HS-5 (cell line): ENCODE measurements around the gene DDX43.
"Not testable (repeated sequence)": the region's sequence is repeated elsewhere in the genome, so short reads cannot be mapped to it uniquely, and the experiment has no call there.

Experiments
- DNase-seq: peaks from one replicate; pipeline ENCODE4 v3.0.0-alpha.2; 2012; ENCODE audit warnings: low read depth

DDX43 gene

DNA sequence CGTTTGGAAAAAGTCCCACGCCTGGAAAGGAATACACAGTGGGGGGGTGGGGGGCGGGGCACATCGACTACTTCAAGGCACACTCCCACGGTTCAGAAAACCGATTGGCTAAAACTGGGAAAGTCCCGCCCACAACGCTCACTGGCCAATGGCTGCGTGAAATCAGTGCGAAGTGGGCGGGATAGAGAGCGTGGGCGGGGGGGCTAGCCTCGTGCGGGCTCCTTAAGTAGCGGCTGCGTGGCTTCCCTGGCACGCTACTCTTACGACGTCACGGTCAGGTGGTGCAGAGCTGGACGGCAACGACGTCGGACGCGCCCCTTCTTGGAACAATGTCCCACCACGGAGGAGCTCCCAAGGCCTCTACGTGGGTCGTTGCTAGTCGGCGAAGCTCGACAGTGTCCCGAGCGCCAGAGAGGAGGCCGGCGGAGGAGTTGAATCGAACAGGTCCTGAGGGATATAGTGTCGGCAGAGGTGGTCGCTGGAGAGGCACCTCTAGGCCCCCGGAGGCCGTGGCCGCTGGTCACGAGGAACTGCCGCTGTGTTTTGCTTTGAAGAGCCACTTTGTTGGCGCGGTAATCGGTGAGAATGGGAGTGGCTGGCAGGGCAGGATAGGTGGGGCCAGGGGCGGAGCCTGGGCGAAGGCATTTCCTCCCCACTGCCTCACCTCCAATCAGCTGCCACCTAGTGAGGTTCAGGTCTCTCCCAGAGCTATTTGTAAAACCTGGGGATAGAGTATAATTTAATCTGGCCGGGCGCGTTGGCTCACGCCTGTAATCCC, at the start of gene DDX43:
TSS of gene DDX43 (plus strand) at position 252 of the 778 bp plus-strand sequence. CDS start at position 330, 78 bp downstream.
- no peak for DNase-seq

DNA sequence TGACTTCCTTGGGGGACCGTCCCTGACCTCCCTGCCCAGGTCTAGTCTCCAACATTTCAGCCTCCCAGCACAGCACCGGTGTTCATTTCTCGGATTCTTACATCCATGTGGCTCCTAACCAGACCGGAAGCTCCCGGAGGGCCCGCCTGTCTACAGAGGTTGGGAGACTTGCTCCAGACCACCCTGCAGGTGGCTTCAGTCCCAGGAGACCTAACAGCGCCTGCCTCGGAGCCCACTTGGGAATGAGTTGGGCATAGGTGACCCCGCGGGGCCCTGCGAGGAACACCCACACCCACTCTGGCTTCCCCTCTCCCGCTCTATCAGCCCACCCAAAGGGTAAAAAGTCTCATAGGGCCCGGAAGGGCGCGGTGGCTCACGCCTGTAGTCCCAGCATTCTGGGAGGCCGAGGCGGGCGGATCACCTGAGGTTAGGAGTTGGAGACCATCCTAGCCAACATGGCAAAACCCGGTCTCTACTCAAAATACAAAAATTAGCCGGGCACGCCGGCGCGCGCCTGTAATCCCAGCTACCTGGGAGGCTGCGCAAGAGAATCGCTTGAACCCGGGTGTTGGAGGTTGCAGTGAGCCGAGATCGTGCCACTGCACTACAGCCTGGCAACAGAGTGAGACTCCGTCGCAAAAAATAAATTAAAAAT, 46.0 kb upstream of the DDX43 start:
- DNase-seq = no peak

DNA sequence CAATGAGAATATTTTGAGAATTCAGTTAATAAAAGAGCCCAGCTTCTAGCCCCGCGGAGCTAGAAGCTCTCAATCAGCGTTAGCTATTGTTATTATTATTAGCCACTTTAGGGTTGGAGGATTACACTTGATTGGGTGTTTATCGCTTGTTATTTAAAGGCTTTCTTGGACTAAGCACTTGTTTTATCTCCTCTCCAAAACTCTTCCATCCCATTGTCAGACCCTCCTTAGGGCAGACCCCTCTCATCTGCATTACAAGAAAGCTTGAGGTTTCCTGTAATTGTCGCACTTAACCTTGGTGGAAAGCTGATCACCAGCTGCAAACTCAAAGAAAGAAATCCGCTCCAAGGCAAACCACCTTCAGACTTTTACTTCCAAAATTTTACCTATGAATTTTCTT, 45.3 kb upstream of the DDX43 start:
- DNase-seq = no peak

GRCh38 chr6:73353636-73354593, 40.7 kb upstream of the DDX43 start, which contains the start of gene DPPA5:
Gene DPPA5, minus strand, starts transcription at chr6:73354276. Its CDS starts 51 bp downstream, at chr6:73354225.
- no peak for DNase-seq

- no peak for DNase-seq
These were observed 32.3 kb upstream of the DDX43 start, which contains the start of gene KHDC3L for GRCh38 chr6:73362358-73362757. Gene KHDC3L, plus strand, starts transcription at chr6:73362658. Its CDS starts 72 bp downstream, at chr6:73362730.

DNA sequence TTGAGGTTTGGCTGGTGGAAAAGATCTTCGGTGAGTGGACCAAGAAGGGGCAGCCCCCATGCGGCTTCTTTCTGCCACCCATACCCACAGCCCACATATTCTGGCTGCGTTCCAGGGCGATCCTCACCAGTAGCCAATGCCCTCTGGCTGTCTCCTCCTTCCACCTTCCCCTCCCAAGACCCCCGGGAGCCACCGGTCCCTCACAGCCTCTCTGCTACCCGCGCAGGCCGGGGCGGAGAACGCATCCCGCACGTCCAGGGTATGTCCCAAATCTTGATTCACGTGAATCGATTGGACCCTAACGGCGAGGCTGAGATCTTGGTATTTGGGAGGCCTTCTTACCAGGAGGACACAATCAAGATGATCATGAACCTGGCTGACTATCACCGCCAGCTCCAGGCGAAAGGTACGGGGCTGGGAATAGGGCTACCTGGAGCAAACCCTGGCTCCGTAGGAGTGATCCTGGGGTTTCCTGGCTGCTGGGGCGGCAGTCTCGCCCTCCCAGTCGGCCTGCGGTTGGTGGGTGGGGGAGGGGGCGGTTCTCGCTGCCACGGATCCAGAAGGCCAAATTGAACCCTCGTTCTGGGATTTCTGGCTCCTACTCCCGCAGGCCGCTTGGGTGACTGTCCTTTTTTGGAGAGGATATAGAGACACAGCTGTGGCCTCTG, 31.6 kb upstream of the DDX43 start:
- DNase-seq = no peak

DNA sequence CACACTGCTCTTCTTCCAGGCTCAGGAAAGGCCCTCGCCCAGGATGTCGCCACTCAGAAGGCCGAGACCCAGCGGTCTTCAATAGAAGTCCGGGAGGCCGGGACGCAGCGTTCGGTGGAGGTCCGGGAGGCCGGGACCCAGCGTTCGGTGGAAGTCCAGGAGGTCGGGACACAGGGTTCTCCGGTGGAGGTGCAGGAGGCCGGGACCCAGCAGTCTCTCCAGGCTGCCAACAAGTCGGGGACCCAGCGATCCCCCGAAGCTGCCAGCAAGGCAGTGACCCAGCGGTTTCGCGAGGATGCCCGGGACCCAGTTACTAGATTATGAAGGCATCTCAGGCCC, 31.1 kb upstream of the DDX43 start:
- no peak for DNase-seq

- no peak for DNase-seq
These were observed 30.5 kb upstream of the DDX43 start for GRCh38 chr6:73364121-73364520.

- no peak for DNase-seq
These were observed 30.1 kb upstream of the DDX43 start for GRCh38 chr6:73364549-73364948.

- DNase-seq = no peak
These were observed 26.8 kb upstream of the DDX43 start for GRCh38 chr6:73367761-73368355.

DNA sequence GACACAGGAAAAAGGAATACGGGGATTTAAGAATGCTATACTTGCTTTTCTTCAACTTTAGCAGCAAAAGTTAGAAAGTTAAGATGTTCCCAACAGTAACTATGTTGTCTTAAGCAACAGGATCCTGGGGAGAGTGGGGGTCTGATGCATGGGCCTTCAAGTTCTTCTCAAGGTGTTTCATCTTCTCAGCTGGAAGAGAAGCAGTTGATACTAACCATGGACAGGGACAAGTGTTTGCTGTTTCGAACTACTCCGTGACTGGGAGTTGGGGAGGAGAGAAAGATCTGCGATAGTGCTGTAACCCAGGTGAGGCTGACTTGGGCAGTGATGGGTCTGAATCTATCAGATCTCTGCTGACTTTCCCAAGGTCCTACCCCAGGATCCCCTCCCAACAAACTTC, 26.0 kb upstream of the DDX43 start:
- DNase-seq = no peak

- no peak for DNase-seq
These were observed 25.5 kb upstream of the DDX43 start for GRCh38 chr6:73369157-73369556.

- DNase-seq = no peak
These were observed 25.1 kb upstream of the DDX43 start, which contains the start of gene OOEP for GRCh38 chr6:73369563-73369962. Gene OOEP, minus strand, starts transcription at chr6:73369897. Its CDS starts 105 bp downstream, at chr6:73369792.

DNA sequence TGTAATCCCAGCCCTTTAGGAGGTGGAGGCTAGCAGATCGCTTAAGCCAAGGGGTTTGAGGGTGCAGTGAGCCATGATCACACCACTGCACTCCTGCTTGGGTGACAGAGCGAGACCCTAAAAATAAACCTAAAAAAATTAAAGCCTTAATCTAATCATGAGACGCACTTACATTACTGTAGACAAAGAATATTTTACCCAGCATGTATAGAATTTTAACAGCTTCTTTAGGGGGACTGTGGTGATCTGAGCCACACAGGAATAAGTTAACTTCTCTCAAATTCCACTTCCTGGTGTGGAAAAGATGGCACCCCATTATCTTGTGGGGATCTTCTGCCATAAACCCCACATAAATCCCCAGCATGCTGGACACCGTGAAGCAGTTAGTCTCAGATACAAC, 22.6 kb upstream of the DDX43 start:
- DNase-seq = no peak

DNA sequence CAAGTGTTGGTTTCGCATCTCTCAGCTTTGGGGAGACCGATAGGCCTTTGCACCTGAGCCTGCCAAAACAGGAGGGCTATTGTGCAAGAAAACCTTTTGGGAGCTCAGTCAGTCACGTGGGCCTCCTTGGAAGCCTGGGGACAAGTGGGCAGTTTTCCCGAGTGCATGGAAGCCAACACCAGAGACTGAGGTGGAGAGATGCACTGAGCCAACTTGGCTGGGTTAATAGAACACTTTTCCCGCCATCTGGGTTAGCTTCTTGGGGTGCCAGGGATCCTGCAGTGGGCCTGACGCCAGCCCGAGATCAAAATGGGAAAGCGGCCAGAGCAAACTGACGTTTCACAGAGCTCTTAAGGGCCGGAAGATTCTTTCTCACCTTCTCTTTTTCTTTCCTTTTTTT, 22.1 kb upstream of the DDX43 start:
- DNase-seq = no peak

GRCh38 chr6:73375216-73375615, 19.4 kb upstream of the DDX43 start:
- DNase-seq = no peak

- no peak for DNase-seq
These were observed 17.4 kb upstream of the DDX43 start for GRCh38 chr6:73377225-73377624.

GRCh38 chr6:73381531-73381930, 13.1 kb upstream of the DDX43 start:
- not testable (repeated sequence) for DNase-seq

DNA sequence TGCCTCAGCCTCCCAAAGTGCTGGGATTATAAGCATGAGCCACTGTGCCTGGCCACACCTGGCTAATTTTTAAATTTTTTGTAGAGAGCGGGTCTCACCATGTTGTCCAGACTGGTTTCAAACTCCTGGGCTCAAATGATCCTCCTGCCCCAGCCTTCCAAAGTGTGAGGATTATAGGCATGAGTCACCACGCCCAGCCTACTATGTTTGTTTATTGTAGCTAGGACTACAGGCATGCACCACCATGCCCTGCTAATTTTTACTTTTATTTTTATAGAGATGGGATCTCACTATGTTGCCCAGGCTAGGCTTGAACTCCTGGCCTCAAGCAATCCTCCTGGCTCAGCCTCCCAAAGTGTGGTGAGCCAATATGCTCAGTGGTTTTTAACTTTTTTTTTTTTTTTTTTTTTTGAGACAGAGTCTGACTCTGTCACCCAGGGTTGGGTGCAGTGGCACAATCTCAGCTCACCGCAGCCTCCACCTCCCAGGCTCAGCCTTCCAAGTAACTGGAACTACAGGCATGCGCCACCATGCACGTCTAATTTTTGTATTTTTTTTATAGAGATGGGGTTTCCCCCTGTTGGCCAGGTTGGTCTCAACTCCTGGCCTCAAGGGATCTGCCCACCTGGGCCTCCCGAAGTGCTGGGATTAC, 12.0 kb upstream of the DDX43 start:
- no peak for DNase-seq

DNA sequence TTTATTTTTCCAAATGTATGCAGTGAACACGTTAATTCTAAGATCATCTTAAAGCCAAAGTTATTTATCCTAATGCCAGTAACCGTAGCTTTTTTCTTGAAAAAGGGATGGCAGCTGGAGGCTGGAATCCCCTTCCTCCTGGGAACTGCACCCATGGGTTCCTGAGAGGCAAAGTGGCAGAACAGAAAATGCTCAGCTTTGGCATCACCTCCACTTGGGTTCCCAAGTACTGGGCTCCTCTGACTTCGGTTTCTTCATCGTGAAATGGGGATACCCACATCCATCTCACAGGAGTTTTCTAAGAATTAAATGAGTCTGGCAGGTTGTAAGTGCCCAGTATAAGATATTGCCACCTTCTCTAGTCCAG, 6.2 kb upstream of the DDX43 start:
- DNase-seq = no peak
